Measurements from ENCODE around the gene EGLN2.

- no peak for TF ChIP-seq EZH2 (IDR thresholded peaks at IDR 0.05; ENCODE audit: borderline replicate concordance, low read depth, low read length)
- TF ChIP-seq POLR2A (conservative IDR thresholded peaks at IDR 0.05) = 0 out of 2 replicates have a peak, but pooled peaks have one; percentile 9
- TF ChIP-seq CTCF (IDR thresholded peaks at IDR 0.05 in 2 of 3, conservative IDR thresholded peaks at IDR 0.05 in 1 of 3; ENCODE audit: insufficient read depth in 2 of 3, low read depth in 1 of 3, low read length in 3 of 3) = 0 out of 6 replicates have a peak, but pooled peaks of 1 of the 3 experiments have one; percentile 3
- TF ChIP-seq XRCC3 (IDR thresholded peaks at IDR 0.05) = no peak
- no peak for TF ChIP-seq BRF1 (IDR thresholded peaks at IDR 0.05; ENCODE audit: borderline replicate concordance, extremely low read depth, insufficient read length)
- no peak for TF ChIP-seq ATF4 (CRISPR knock-in tag; IDR thresholded peaks at IDR 0.05)
- TF ChIP-seq ARNT (IDR thresholded peaks at IDR 0.05) = no peak
- no peak for TF ChIP-seq ZNF354B (CRISPR knock-in tag; IDR thresholded peaks at IDR 0.05)
Measured at GRCh38 chr19:40808021-40808325, 9.0 kb downstream of the EGLN2 start.

Measured in K562 (cell line).